HTR-8/SVneo (cell line): ENCODE data around the gene PGLYRP3.

Source experiments
- DNase-seq: peaks from one replicate; pipeline ENCODE4 v3.0.0; 2011; ENCODE audit warnings: low spot score, mixed read lengths; ENCODE audit not compliant: insufficient read length
- FAIRE-seq: peaks from 2 replicates; lab custom pipeline; 2011; peaks lifted over from hg19 to GRCh38; lab: Jason Lieb, UNC

PGLYRP3 gene

DNA sequence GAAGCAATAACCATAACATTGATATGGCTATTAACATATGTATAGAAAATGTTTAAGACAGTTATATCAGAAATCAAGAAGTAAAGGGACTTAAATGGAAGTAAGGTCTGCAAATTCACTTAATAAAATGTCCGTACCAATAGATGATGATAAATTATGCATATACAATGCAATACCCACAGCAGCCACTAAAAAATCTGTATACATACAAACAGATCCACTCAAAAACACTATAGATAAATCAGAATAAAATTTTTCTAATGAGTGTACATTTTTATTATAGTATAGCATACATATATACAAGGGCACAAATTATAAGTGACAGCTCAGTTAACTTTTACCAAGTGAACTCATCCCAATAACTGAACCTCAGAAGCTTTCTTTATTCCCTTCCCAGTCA is 47.3 kb downstream of the PGLYRP3 start:
- DNase-seq (no peak), FAIRE-seq (no peak)

DNA sequence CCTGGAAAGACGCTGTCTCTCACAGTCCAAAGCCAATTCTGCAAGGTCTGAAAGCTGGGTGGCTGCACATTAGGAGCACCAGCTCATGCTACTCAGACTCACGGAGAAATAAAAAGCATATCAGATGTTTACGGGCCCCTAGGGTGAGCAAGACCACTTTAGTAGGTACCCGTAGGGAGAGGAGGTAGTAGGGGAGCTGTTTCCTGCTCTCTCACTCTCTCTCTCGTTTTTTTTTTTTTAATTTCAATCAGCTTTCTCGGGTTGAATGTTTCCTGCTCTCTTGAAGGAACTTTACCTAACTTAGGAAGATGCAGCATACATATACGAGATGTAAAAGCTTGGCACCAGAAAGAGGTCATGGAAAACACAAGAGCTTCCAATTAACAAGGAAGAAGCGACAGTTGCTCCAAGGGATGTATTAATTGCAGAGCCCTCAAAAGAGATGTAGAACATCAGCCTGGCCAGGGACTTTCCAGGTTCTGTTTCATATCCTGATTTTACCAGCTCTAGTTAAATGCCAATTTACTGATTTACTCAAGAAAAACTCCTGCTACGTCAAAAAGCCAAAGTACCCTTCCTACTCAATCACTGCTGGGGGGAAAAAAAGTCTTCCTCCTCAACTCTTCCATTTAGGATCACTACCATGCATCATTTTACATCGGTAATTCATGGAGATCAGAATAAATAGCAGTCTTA is 50.1 kb downstream of the PGLYRP3 start:
- DNase-seq (no peak), FAIRE-seq (no peak)

DNA sequence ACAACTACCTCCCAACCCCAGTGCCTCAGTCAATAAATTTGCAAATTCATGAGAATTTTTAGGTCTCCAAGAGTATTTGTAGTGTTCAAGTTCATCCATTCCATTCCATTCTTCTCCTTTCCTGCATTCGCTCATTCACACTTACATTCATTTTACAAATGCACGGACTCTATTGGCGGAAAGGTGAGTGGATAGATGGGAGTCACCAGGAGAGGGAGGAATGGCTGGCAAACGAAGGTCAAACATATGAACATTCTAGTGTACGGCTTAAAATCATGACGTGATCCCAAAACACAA is 50.7 kb downstream of the PGLYRP3 start:
- DNase-seq (no peak), FAIRE-seq (no peak)

DNA sequence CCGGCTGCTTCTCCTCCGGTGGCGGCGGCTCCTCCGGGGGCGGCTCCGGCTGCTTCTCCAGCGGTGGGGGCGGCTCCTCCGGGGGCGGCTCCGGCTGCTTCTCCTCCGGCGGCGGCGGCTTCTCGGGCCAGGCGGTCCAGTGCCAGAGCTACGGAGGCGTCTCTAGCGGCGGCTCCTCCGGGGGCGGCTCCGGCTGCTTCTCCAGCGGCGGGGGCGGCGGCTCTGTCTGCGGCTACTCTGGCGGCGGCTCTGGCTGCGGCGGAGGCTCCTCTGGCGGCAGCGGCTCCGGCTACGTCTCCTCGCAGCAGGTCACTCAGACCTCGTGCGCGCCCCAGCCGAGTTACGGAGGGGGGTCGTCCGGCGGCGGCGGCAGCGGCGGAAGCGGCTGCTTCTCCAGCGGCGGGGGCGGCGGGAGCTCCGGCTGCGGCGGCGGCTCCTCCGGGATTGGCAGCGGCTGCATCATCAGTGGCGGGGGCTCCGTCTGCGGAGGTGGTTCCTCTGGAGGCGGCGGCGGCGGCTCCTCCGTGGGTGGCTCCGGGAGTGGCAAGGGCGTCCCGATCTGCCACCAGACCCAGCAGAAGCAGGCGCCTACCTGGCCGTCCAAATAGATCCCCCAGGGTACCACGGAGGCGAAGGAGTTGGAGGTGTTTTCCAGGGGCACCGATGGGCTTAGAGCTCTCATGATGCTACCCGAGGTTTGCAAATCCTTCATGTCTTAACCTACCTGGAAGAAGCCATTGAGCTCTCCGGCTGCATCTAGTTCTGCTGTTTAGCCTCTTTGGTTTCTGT is 51.3 kb downstream of the PGLYRP3 start:
- DNase-seq (no peak), FAIRE-seq (no peak)

DNA sequence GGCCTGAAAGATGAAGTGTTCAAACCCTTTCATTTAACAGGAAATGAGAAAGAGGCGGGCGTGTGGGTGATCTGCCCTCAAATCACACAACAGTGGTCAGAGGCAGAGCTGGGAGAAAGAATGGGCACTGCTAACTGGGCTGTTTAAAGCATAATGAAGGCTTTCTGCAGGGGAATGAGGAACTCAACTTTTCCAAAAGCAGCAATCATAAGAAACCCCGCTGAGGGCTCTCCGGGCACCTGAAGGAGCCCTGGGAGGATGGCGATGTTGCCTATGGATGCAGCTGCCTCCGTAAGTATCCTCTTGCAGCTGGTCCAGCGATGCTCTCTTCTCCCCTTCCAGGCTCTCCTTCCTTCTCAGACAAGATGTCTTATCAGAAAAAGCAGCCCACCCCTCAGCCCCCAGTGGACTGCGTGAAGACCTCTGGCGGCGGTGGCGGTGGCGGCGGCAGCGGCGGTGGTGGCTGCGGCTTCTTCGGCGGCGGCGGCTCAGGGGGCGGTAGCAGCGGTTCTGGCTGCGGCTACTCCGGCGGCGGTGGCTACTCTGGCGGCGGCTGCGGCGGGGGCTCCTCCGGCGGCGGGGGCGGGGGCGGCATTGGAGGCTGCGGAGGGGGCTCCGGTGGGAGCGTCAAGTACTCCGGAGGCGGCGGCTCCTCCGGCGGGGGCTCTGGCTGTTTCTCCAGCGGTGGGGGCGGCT is 52.0 kb downstream of the PGLYRP3 start:
- no peak for FAIRE-seq
- DNase-seq: no peak

DNA sequence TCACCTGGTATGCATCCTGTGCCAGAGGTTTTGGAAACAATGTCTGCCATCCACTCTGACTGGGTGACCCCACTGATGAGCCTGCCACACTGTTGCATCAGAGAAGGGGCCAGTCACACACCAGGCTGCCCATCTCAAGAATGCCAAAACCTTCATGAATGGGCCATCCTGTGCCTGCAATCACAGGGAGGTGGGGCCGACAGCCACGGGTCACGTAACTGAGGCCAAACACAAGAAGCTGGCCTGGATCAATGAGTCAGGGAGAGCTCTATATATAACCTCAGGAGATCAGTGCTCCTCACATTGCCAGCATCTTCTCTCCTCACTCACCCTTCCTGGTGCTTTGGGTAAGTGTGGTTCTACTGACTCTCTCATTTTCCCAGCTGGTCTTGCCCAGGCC is 53.4 kb downstream of the PGLYRP3 start, which contains the start of gene LORICRIN:
LORICRIN (plus strand) TSS at position 301 of the 400 bp plus-strand sequence. CDS start 1,263 bp downstream, outside the sequence.
- DNase-seq (no peak), FAIRE-seq (no peak)

DNA sequence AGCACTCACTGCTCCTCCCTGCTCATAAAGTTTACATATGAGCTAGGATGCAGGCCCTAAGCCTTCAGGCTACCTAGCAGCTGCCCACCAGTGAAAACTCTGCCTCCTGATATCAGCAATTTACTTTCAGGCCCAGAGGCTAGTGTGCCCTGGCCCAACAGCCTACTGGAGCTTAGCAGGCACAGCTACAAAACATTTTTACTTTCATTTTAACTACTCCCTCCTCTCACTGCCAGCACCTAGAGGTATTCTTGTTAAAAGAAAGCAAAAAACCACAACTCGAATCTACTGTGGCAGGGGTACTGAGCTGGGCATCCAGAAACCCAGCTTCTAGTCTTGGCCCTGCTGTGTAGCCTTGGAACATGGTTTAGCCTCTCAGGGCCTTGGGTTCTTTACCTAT is 59.1 kb downstream of the PGLYRP3 start:
- FAIRE-seq: no peak
- no peak for DNase-seq

DNA sequence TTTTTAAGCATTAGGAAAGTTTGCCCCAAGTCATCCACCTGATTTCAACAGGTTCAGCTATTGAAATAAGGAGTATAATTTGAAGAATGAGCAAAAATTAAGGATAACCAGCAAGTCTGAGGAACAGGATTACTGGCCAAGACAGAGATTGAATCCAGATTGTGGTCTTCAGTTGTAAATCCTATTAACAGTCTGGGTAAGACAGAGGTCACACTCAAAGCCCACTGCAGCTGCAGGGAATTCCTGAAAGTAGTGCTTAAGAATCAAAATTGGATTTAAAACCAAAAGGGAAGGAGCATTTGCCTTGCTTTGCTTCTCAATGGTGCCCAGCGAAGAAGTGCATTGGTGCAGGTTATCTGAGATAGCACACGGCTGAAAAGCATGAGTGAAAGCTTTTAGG is 59.7 kb downstream of the PGLYRP3 start:
- FAIRE-seq (no peak), DNase-seq (no peak)

DNA sequence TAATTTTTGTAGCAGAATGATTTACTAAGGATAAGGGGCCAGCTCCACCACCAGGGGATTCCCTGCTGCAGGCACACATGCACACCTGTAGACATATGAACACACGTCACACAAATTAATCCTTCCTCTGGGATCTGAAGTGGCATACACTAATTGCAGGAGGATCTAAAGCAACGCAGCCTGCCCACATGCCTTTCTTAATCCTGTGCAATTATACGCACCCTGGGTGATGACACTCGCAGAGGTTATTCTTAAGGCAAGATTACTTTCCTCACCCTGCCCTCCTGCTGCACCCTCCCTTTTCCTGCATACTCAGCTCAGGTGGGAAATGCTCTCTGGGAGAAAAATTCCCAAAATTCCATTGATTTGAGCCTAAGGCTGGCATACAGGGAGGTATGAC is 60.8 kb downstream of the PGLYRP3 start:
- DNase-seq: no peak
- FAIRE-seq: no peak

DNA sequence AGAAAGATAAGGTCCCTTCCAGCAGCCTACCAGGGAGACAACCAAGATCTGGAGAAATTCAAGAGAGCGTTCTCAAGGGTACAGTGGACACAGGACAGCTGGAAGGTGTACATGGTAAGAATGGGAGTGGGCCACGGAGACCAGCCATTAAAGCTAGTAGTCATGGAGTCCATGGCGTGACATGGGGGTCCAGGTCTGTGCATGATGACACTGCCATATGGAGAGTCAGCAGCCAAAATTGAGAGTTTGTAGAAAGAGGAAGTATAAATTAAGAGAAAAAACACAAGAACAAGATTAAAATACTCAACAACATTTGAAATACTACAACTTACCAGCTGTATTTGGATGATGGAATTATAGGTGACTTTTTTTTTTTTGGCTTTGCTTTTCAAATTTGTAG is 61.2 kb downstream of the PGLYRP3 start:
- DNase-seq: no peak
- FAIRE-seq: no peak

DNA sequence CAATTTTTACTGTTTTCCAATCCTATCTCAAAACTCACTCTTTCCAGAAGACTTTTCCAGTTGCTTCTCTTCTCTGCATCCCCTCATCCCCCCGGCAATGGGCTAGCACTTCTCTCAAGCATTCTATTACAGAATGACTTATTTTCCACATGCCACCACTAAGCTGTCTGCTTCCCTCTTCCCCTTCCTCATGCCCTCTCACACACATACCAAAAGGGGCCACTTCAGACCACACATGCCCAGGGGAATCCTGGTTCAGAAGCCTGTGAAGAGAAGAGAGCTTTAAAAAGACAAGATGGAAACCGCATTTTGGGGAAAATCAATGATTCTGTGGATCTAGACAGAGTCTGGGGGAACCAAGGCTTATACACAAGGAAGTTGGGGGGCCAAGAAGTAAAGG is 61.7 kb downstream of the PGLYRP3 start:
- DNase-seq (no peak), FAIRE-seq (no peak)

DNA sequence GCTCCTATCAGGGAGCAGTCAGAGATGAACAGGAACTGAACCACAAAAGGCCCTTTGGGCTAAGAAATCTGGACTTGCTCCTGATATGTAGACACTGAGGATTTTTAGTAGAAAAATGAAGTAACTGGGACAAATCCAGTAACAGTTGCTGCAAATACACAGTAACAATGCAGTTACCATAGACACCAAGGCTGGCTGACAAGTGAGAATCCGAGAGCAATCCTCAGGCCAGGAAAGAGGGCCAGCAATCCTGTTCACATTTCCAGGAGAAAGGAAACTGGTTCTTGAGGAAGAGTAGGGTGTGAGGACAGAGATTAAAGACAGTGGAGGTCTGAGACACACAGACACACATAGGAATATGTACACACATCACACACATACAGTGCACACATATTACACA is 62.6 kb downstream of the PGLYRP3 start:
- DNase-seq (no peak), FAIRE-seq (no peak)

DNA sequence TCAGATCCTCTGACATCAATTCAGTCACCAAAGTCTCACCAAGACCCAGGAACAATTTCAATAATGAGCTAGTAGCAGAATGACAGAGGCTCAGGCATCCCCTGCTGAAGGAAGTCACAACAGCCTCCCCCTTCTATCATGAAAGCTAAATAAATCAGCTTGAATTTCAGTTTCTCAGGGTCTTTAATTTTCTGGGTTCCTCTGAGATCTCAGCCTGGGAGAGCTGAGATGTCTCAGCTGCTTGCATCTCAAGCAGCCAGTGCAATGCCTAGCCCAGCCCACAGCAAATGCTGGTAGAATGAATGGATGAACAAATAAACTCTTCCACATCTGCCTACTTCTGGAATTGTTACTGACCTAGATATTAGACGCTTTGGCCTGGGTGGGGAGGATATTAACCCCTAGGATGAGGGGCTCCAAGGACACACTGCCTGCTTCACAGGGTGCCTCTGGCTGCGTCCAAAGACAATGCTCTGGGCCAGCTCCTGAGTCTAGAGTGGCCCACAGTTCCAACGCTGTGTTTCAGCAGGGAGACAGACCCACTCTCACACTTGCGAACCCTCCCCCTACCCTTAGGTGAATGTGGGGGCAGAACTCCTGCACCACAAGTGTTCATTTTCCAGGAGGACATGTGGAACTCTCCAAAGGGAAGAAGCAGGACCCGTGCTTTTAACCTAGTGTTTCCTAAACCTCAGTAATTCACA is 64.4 kb downstream of the PGLYRP3 start:
- DNase-seq (no peak), FAIRE-seq (no peak)
